Pancreas (tissue), 10 donors: ENCODE results near the gene CCL26. TPM values are rescaled to one million over a fixed set of nuclear protein-coding genes. Genes with fewer than 3 reads are reported as not detected.
A peak's percentile ranks its signal among the peaks of the same experiment; 100 is the strongest.

Experiments
- ATAC-seq, 4 donors: fragments of 200-7000 bp; cut with Tn5 transposase; one replicate each; pipeline versions ENCODE4 v1.8.0 to v1.9.1; 2020; ENCODE audit warnings: mild to moderate bottlenecking in 4 of 4, moderate library complexity in 4 of 4
- DNase-seq, 6 donors: peaks; one replicate each; pipeline ENCODE4 v3.0.0-alpha.2; 2020
- FAIRE-seq: peaks from 2 replicates; lab custom pipeline; 2012; peaks lifted over from hg19 to GRCh38; lab: Jason Lieb, UNC
- H3K27ac ChIP-seq, 4 donors: fragments of 200-600 bp; sonication (generic); 1 replicate in 3 of 4; 2 replicates in 1 of 4; pipeline versions ENCODE4 v1.5.0 to v1.8.0; 2020
- H3K27me3 ChIP-seq, 4 donors: fragments of 200-600 bp; one replicate each; pipeline ENCODE4 v1.8.0; 2021
- H3K36me3 ChIP-seq, 3 donors: fragments of 200-600 bp; sonication (generic) in 1 of 3; one replicate each; pipeline versions ENCODE4 v1.5.0 to v1.8.0; 2020 to 2021
- H3K4me1 ChIP-seq, 3 donors: fragments of 200-600 bp; one replicate each; pipeline ENCODE4 v1.8.0; 2021
- H3K4me3 ChIP-seq, 4 donors: fragments of 200-600 bp; sonication (generic) in 2 of 4; one replicate each; pipeline versions ENCODE4 v1.5.0 to v1.8.0; 2020 to 2021
- H3K9me3 ChIP-seq, 4 donors: fragments of 200-600 bp; one replicate each; pipeline ENCODE4 v1.8.0; 2021
- WGBS, 2 donors: extraction: QIAGEN DNeasy Blood & Tissue Kit; methylation state at CpG; one replicate each; pipeline ENCODE4 v1.1.7; 2013; 5-methylcytosine and 5-hydroxymethylcytosine counted together
- intact Hi-C, 3 donors: fragments of 100-400 bp; cut with DNase I; formaldehyde crosslinking; loops; one replicate each; pipeline versions ENCODE4 v1.11.1 to v1.14.2; 2022
- polyA plus RNA-seq, 2 donors: library from polyadenylated mRNA; stranded (reverse); fragments of 200-250 nt; gene quantifications; one replicate each; pipeline ENCODE4 v1.2.3, GENCODE V29; 2013
- total RNA-seq, 6 donors: library from RNA; stranded (reverse); fragmentation: NEBNext Ultra II Directional in 4 of 6; extraction: Animal tissue kit (Norgen Biotek cat#: 25700) in 4 of 6; gene quantifications; one replicate each; pipeline versions ENCODE4 v1.2.1 to v1.2.4, GENCODE V29; 2021 to 2023
- TF ChIP-seq, protein P1 (sequence below), 4 donors: fragments of 200-600 bp; sonication (generic) in 3 of 4; IDR thresholded peaks; one replicate each; pipeline versions ENCODE4 v1.5.0 to v1.8.0; 2021; ENCODE audit warnings: antibody characterized with exemption in 4 of 4
- donor health status: healthy with polysubstance abuse.
- donor health status: DM: no; HTN: no; CAD: no; lungs with moderate emphysema.
- donor health status: DM: no; HTN: no; CAD: no.
- donor health status: control.
- donor health status: control.
- donor health status: Bipolar disorder and iron deficiency.
- donor health status: DM: yes; HTN: yes; CAD: no.
- donor health status: DM: no; HTN: no; CAD: no.
- donor health status: DM: no; HTN: no; CAD: no.
- donor health status: DM: yes; HTN: yes; CAD: no.

CCL26 gene
- total and polyA plus RNA-seq, 8 donors, result 0.47 to 0.53 TPM; not detected in 6

DNA sequence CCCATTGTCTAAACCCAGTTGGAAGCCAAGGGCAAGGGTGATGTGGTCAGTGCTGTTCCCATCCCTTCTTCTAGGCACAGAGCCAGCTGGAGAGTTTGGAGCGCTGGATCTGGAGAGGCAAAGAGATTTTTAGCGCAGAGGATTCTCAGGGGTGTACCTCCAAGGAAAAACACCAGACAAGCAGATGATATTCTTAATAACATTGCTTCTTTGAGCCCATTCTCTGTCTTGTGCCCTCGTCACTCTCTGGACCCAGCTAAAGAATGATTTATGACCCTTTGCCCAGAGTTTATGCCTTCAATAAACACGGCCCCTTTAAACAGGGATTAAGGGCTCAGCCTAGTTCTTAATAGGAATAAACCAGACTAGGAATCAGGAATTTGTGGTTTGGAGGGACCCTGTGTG, 28.6 kb downstream of the CCL26 start:
- no peak for DNase-seq
- Histone ChIP-seq H3K9me3 (no peaks in the 10 kb centered on the region), H3K4me3 (no peak overlapping the region), H3K36me3 (no peaks in the 10 kb centered on the region), H3K4me1 (no peaks in the 10 kb centered on the region), H3K27me3 (no peaks in the 10 kb centered on the region), H3K27ac (no peak overlapping the region)
- FAIRE-seq, result no peak
- TF ChIP-seq, protein P1, sequence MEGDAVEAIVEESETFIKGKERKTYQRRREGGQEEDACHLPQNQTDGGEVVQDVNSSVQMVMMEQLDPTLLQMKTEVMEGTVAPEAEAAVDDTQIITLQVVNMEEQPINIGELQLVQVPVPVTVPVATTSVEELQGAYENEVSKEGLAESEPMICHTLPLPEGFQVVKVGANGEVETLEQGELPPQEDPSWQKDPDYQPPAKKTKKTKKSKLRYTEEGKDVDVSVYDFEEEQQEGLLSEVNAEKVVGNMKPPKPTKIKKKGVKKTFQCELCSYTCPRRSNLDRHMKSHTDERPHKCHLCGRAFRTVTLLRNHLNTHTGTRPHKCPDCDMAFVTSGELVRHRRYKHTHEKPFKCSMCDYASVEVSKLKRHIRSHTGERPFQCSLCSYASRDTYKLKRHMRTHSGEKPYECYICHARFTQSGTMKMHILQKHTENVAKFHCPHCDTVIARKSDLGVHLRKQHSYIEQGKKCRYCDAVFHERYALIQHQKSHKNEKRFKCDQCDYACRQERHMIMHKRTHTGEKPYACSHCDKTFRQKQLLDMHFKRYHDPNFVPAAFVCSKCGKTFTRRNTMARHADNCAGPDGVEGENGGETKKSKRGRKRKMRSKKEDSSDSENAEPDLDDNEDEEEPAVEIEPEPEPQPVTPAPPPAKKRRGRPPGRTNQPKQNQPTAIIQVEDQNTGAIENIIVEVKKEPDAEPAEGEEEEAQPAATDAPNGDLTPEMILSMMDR (IDR thresholded peaks at IDR 0.05), result no peak
- WGBS, 2 donors, result 55 to 57% methylated on average over 4 of the region's 4 CpGs
- intact Hi-C loops, result loop anchor here in 1 of 3 donors (5.0 kb wide), 1 partner anchor 101 kb away; no protein-coding TSS in a partner anchor
- no peak for ATAC-seq

DNA sequence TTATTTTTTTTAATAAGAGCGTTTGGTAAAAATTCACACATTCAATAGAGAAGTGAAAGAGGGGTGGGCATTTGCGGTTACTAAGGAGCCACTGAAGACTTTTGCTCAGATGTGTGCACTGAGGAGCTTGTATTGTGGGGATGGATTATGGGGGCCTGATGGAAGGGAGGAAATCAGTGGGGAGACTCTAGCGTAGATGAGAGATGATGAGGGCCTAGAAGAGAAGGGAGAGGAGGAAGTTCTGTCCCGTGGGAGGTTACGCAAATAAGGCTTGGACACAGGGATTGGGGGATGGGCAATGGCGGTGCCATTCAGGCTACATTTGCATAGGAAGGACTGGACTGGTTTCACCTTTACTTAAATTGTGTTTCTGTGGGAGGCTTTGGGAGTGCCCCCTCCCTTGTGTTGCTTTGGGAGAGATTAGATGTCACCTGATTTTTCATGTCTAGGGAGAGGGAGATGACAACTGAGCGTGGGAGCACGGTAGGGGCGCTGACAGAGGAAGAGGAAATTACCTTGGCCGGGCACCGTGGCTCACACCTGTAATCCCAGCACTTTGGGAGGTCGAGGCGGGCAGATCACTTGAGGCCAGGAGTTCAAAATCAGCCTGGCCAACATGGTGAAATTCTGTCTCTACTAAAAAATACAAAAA, 31.0 kb downstream of the CCL26 start:
- peak in 3 of 6 donors; percentile 24 to 52 (median 35) for DNase-seq

DNA sequence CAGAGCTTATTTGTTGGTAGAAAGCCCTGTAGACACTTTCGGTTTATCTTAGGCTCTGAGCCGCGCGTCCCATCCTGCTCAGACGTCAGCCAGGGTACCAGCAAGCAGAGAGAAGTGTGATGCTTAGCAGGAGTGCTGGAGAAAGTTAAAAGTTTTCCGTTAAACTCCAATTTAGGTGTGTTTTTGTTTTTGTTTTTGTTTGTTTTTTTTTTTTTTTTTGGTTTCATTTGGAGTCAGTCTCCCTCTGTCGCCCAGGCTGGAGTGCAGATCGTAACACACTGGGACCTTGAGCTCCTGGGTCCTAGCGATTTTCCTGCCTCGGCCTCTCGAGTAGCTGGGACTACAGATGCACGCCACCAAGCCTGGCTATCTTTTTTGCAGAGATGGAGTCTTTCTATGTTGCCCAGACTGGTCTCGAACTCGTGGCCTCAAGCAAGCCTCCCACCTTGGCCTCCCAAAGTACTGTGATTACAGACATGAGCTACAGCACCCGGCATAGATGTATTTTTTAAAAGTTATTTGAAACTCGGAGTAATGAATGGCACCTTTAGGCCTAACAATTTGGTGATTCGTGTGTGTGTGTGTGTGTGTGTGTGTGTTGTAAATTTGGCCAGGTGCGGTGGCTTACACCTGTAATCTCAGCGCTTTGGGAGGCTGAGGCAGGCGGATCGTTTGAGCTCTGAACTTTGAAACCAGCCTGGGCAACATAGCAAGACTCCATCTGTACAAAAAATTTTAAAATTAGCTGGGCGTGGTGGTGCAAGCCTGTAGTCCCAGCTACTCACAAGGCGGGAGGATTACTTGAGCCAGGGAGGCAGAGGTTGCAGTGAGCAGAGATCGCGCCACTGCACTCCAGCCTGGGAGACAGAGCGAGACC, 32.0 kb downstream of the CCL26 start:
- ATAC-seq, result no peak
- 65 to 69% methylated on average over 26 of the region's 26 CpGs for WGBS, 2 donors
- H3K27ac ChIP-seq, result peak overlapping the region; percentile 31 to 88 (median 67)
- no peaks in the 10 kb centered on the region for H3K9me3 ChIP-seq
- H3K27me3 ChIP-seq, result no peaks in the 10 kb centered on the region
- DNase-seq, result no peak
- FAIRE-seq, result no peak
- peak overlapping the region; percentile 70 to 99 (median 95) for H3K4me3 ChIP-seq
- intact Hi-C loops, result loop anchor here in 1 of 3 donors (5.0 kb wide), 1 partner anchor 98 kb away; no protein-coding TSS in a partner anchor
- no peaks in the 10 kb centered on the region for H3K36me3 ChIP-seq
- no peaks in the 10 kb centered on the region for H3K4me1 ChIP-seq
- TF ChIP-seq, protein P1 (IDR thresholded peaks at IDR 0.05), result no peak

More for the DNA sequence above, 31.0 kb downstream of the CCL26 start:
- TF ChIP-seq, protein P1 (IDR thresholded peaks at IDR 0.05), result no peak
- Histone ChIP-seq H3K9me3 (no peaks in the 10 kb centered on the region), H3K4me1 (no peaks in the 10 kb centered on the region), H3K36me3 (no peaks in the 10 kb centered on the region), H3K27ac (peak overlapping the region in 1 of 4 donors; percentile 51), H3K4me3 (no peak overlapping the region), H3K27me3 (no peaks in the 10 kb centered on the region)
- ATAC-seq (no peak), FAIRE-seq (no peak)
- WGBS, 2 donors, result 40 to 43% methylated on average over 13 of the region's 13 CpGs
- intact Hi-C loops, result loop anchor here in 1 of 3 donors (5.0 kb wide), 1 partner anchor 99 kb away; no protein-coding TSS in a partner anchor

GRCh38 chr7:75738975-75739795, 32.8 kb downstream of the CCL26 start:
- ATAC-seq (peak; percentile 92 to 98 (median 96)), DNase-seq (peak; percentile 99 to 100 (median 100)), FAIRE-seq (no peak)
- Histone ChIP-seq H3K27me3 (no peaks in the 10 kb centered on the region), H3K4me1 (no peaks in the 10 kb centered on the region), H3K4me3 (peak overlapping the region; percentile 91 to 99 (median 95)), H3K36me3 (no peaks in the 10 kb centered on the region), H3K27ac (peak overlapping the region; percentile 31 to 88 (median 67)), H3K9me3 (no peaks in the 10 kb centered on the region)
- TF ChIP-seq, protein P1 (IDR thresholded peaks at IDR 0.05), result no peak
- intact Hi-C loops, result no loop called here
- 0 to 1% methylated on average over 32 to 89 of the region's 89 CpGs for WGBS, 2 donors
